ENCODE results near the gene PAX4.
A peak's percentile ranks its signal among the peaks of the same experiment; 100 is the strongest.

Gene PAX4

GRCh38 chr7:127628445-127628844 is 10.5 kb upstream of the PAX4 start:
- DNase-seq = no peak

- no peak for DNase-seq
Observed at GRCh38 chr7:127625331-127625730, 7.4 kb upstream of the PAX4 start.

- DNase-seq = no peak
Observed at GRCh38 chr7:127620406-127621233, 2.7 kb upstream of the PAX4 start.

- DNase-seq = no peak
Observed at GRCh38 chr7:127619681-127620405, 1.9 kb upstream of the PAX4 start.

- no peak for DNase-seq
Observed at GRCh38 chr7:127618775-127619174, 833 bp upstream of the PAX4 start.

GRCh38 chr7:127616724-127617123 is 1.2 kb downstream of the PAX4 start:
- no peak for DNase-seq

GRCh38 chr7:127612263-127612662 is 5.7 kb downstream of the PAX4 start:
- no peak for DNase-seq

- no peak for DNase-seq
Observed at GRCh38 chr7:127609297-127609696, 8.6 kb downstream of the PAX4 start.

- no peak for DNase-seq
Observed at GRCh38 chr7:127608446-127608845, 9.5 kb downstream of the PAX4 start.

- DNase-seq = no peak
Observed at GRCh38 chr7:127600885-127601284, 17.1 kb downstream of the PAX4 start.

- DNase-seq = peak; percentile 39
Observed at GRCh38 chr7:127598318-127598717, 19.6 kb downstream of the PAX4 start.

GRCh38 chr7:127595737-127596136 is 22.2 kb downstream of the PAX4 start:
- DNase-seq = no peak

GRCh38 chr7:127594490-127594889 is 23.5 kb downstream of the PAX4 start:
- DNase-seq = peak; percentile 78

GRCh38 chr7:127592550-127592949 is 25.4 kb downstream of the PAX4 start:
- DNase-seq = no peak

- DNase-seq = no peak
Observed at GRCh38 chr7:127591591-127591990, 26.4 kb downstream of the PAX4 start.

- no peak for DNase-seq
Observed at GRCh38 chr7:127591189-127591588, 26.8 kb downstream of the PAX4 start.

- no peak for DNase-seq
Observed at GRCh38 chr7:127589896-127590295, 28.0 kb downstream of the PAX4 start.

- peak; percentile 65 for DNase-seq
Observed at GRCh38 chr7:127588697-127589482, 29.1 kb downstream of the PAX4 start.

GRCh38 chr7:127588019-127588696 is 29.8 kb downstream of the PAX4 start, which contains the start of gene ARF5:
TSS of gene ARF5 (plus strand) at chr7:127588411. CDS start at chr7:127588499, 88 bp downstream.
- DNase-seq = peak; percentile 93

- no peak for DNase-seq
Observed at GRCh38 chr7:127587663-127588018, 30.3 kb downstream of the PAX4 start.

GRCh38 chr7:127586346-127586745 is 31.6 kb downstream of the PAX4 start:
- DNase-seq = no peak

- DNase-seq = peak; percentile 89
Observed at GRCh38 chr7:127585044-127585953, 32.6 kb downstream of the PAX4 start, which contains the start of gene GCC1. TSS of gene GCC1 (minus strand) at chr7:127585596. CDS start at chr7:127585182, 414 bp downstream.
